Right lobe of liver (tissue), 6 donors: Measurements from ENCODE around the gene LRRFIP2. TPM values are rescaled to one million over a fixed set of nuclear protein-coding genes. Genes with fewer than 3 reads are reported as not detected.

ENCODE experiments used
- ATAC-seq, 4 donors: fragments of 200-7000 bp; cut with Tn5 transposase; one replicate each; pipeline ENCODE4 v1.9.1; 2020; ENCODE audit warnings: mild to moderate bottlenecking in 4 of 4, moderate library complexity in 4 of 4
- DNase-seq, 3 donors: peaks; one replicate each; pipeline ENCODE4 v3.0.0-alpha.2; 2020
- H3K27ac ChIP-seq, 3 donors: fragments of 200-600 bp; one replicate each; pipeline ENCODE4 v1.8.0; 2022
- H3K27me3 ChIP-seq, 2 donors: fragments of 200-600 bp; one replicate each; pipeline ENCODE4 v1.8.0; 2022
- H3K36me3 ChIP-seq, 4 donors: fragments of 200-600 bp; sonication (generic) in 1 of 4; one replicate each; pipeline versions ENCODE4 v1.5.1 to v1.8.0; 2017 to 2022; ENCODE audit warnings: control low read depth in 1 of 4
- H3K4me1 ChIP-seq, 4 donors: fragments of 200-600 bp; sonication (generic) in 1 of 4; one replicate each; pipeline versions ENCODE4 v1.5.1 to v1.8.0; 2017 to 2022; ENCODE audit warnings: control low read depth in 1 of 4
- H3K4me3 ChIP-seq, 3 donors: fragments of 200-600 bp; one replicate each; pipeline ENCODE4 v1.8.0; 2022
- H3K9me3 ChIP-seq, 4 donors: fragments of 200-600 bp; sonication (generic) in 1 of 4; one replicate each; pipeline versions ENCODE4 v1.5.1 to v1.8.0; 2017 to 2022; ENCODE audit warnings: control low read depth in 1 of 4
- CTCF ChIP-seq, 4 donors: fragments of 200-600 bp in 3 of 4; fragments of 450-650 bp in 1 of 4; IDR thresholded peaks; one replicate each; pipeline versions ENCODE4 v1.5.1 to v1.8.0; 2016 to 2022; ENCODE audit warnings: antibody characterized with exemption in 4 of 4, mild to moderate bottlenecking in 2 of 4
- POLR2A ChIP-seq: fragments of 450-650 bp; IDR thresholded peaks from one replicate; pipeline ENCODE4 v1.6.1; 2017; ENCODE audit warnings: antibody characterized with exemption, mild to moderate bottlenecking
- WGBS: methylation state at CpG from one replicate; pipeline ENCODE4 v1.1.6; 2018; ENCODE audit warnings: low coverage, low lambda C conversion rate; ENCODE audit not compliant: insufficient coverage; ENCODE audit errors: missing lambda C conversion rate; 5-methylcytosine and 5-hydroxymethylcytosine counted together
- intact Hi-C, 2 donors: fragments of 100-400 bp; cut with DNase I; formaldehyde crosslinking; loops; one replicate each; pipeline versions ENCODE4 v1.11.2 to v1.14.1; 2022
- total RNA-seq, 6 experiments: library from RNA; depleted of rRNA in 2 of 6; stranded (reverse); fragments of >200 nt in 2 of 6; fragmentation: NEBNext Ultra II Directional in 3 of 6; extraction: Animal tissue kit (Norgen Biotek cat#: 25700) in 3 of 6; gene quantifications; one replicate each; pipeline versions ENCODE4 v1.1.0 to v1.2.4, GENCODE V29; 2016 to 2023
- donor health status: DM: no; HTN: yes; CAD: no.
- donor health status: DM: no; HTN: no; CAD: no.
- donor health status: DM: no; HTN: no; CAD: no.
- donor health status: DM: no; HTN: yes; CAD: no.
- donor health status: DM: no; HTN: yes; CAD: no.

Gene LRRFIP2
- total RNA-seq, 6 experiments from 2014 or later: 32.8 to 46.1 (median 39.6) TPM

GRCh38 chr3:37204314-37204713 is 29.9 kb upstream of the LRRFIP2 start:
- no peaks in the 10 kb centered on the region for H3K4me1 ChIP-seq
- H3K36me3 ChIP-seq: no peaks in the 10 kb centered on the region
- 85% methylated on average over 3 of the region's 3 CpGs for WGBS
- no peaks in the 10 kb centered on the region for H3K9me3 ChIP-seq
- DNase-seq (no peak), ATAC-seq (no peak)
- no peak overlapping the region for H3K27ac ChIP-seq
- no peak for TF ChIP-seq POLR2A
- no peak for TF ChIP-seq CTCF (IDR thresholded peaks at IDR 0.05)
- no peaks in the 10 kb centered on the region for H3K27me3 ChIP-seq
- intact Hi-C loops: no loop called here
- no peak overlapping the region for H3K4me3 ChIP-seq

GRCh38 chr3:37202035-37202434 is 27.7 kb upstream of the LRRFIP2 start:
- ATAC-seq (no peak), DNase-seq (no peak)
- intact Hi-C loops: no loop called here
- TF ChIP-seq CTCF (IDR thresholded peaks at IDR 0.05) (no peak), POLR2A (no peak)
- no peak overlapping the region for H3K27ac ChIP-seq
- H3K36me3 ChIP-seq: no peaks in the 10 kb centered on the region
- no peak overlapping the region for H3K4me3 ChIP-seq
- no peaks in the 10 kb centered on the region for H3K4me1 ChIP-seq
- H3K9me3 ChIP-seq: no peaks in the 10 kb centered on the region
- WGBS: no CpG with 5 or more reads among the region's 3 CpGs
- no peaks in the 10 kb centered on the region for H3K27me3 ChIP-seq

- 65% methylated on average over 2 of the region's 4 CpGs for WGBS
These were observed 25.8 kb upstream of the LRRFIP2 start for GRCh38 chr3:37200141-37200540.

GRCh38 chr3:37198996-37199395 is 24.6 kb upstream of the LRRFIP2 start:
- no peaks in the 10 kb centered on the region for H3K9me3 ChIP-seq
- intact Hi-C loops: no loop called here
- no peak for ATAC-seq
- TF ChIP-seq POLR2A: no peak
- no peak for TF ChIP-seq CTCF (IDR thresholded peaks at IDR 0.05)
- no peak overlapping the region for H3K4me3 ChIP-seq
- WGBS: 79% methylated on average over 2 of the region's 2 CpGs
- H3K27me3 ChIP-seq: no peaks in the 10 kb centered on the region
- H3K27ac ChIP-seq: no peak overlapping the region
- H3K36me3 ChIP-seq: no peaks in the 10 kb centered on the region
- DNase-seq: no peak
- H3K4me1 ChIP-seq: no peaks in the 10 kb centered on the region

More at GRCh38 chr3:37200141-37200540, 25.8 kb upstream of the LRRFIP2 start:
- Histone ChIP-seq H3K27ac (no peak overlapping the region), H3K36me3 (no peaks in the 10 kb centered on the region), H3K4me3 (no peak overlapping the region), H3K9me3 (no peaks in the 10 kb centered on the region), H3K27me3 (no peaks in the 10 kb centered on the region), H3K4me1 (no peaks in the 10 kb centered on the region)
- intact Hi-C loops: no loop called here
- DNase-seq (no peak), ATAC-seq (no peak)
- no peak for TF ChIP-seq CTCF (IDR thresholded peaks at IDR 0.05)
- TF ChIP-seq POLR2A: no peak

- WGBS: 82% methylated on average over 1 of the region's 2 CpGs
These were observed 24.2 kb upstream of the LRRFIP2 start for GRCh38 chr3:37198547-37198946.

More at GRCh38 chr3:37198547-37198946, 24.2 kb upstream of the LRRFIP2 start:
- Histone ChIP-seq H3K27me3 (no peaks in the 10 kb centered on the region), H3K9me3 (no peaks in the 10 kb centered on the region), H3K4me1 (no peaks in the 10 kb centered on the region), H3K36me3 (no peaks in the 10 kb centered on the region), H3K4me3 (no peak overlapping the region), H3K27ac (no peak overlapping the region)
- intact Hi-C loops: no loop called here
- ATAC-seq (no peak), DNase-seq (no peak)
- TF ChIP-seq CTCF (IDR thresholded peaks at IDR 0.05): no peak
- TF ChIP-seq POLR2A: no peak
